Upper lobe of left lung (tissue), 4 donors: ENCODE results near the gene GCHFR.

Experiments
- EP300 ChIP-seq, 4 donors: sonication (generic); formaldehyde crosslinking; IDR thresholded peaks; one replicate each; pipeline ENCODE4 v1.5.1; 2017; ENCODE audit warnings: antibody characterized with exemption in 4 of 4, control low read depth in 2 of 4
- POLR2A ChIP-seq, 4 donors: fragments of 450-650 bp; IDR thresholded peaks; one replicate each; pipeline ENCODE4 v1.5.1; 2016 to 2017; ENCODE audit warnings: antibody characterized with exemption in 4 of 4, mild to moderate bottlenecking in 2 of 4
- POLR2AphosphoS5 ChIP-seq, 2 donors: sonication (generic); formaldehyde crosslinking; IDR thresholded peaks; one replicate each; pipeline ENCODE4 v1.5.1; 2017; ENCODE audit warnings: antibody characterized with exemption in 2 of 2
- TF ChIP-seq, protein P1 (sequence below), 6 experiments: fragments of 450-650 bp in 4 of 6; fragments of 200-600 bp in 2 of 6; sonication (generic) in 2 of 6; IDR thresholded peaks; one replicate each; pipeline ENCODE4 v1.5.1; 2016 to 2019; ENCODE audit warnings: antibody characterized with exemption in 6 of 6

DNA sequence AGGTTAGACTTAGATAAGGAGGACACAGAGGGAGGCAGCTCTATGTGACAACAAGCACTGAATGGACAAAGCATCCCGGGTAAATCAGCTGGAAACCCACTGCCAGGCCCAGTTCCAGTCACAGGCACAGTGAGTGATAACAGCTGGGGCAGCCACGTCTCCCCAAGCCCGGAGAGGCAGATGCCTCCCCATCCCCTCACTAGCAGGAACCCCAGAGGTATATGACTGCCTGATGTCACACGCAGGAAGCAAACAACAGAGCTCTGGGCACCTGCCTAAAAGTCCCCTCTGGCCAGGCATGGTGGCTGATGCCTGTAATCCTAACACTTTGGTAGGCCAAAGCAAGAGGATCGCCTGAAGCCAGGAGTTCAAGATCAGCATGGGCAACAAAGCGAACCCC, 24.1 kb downstream of the GCHFR start:
- TF ChIP-seq, protein P1, sequence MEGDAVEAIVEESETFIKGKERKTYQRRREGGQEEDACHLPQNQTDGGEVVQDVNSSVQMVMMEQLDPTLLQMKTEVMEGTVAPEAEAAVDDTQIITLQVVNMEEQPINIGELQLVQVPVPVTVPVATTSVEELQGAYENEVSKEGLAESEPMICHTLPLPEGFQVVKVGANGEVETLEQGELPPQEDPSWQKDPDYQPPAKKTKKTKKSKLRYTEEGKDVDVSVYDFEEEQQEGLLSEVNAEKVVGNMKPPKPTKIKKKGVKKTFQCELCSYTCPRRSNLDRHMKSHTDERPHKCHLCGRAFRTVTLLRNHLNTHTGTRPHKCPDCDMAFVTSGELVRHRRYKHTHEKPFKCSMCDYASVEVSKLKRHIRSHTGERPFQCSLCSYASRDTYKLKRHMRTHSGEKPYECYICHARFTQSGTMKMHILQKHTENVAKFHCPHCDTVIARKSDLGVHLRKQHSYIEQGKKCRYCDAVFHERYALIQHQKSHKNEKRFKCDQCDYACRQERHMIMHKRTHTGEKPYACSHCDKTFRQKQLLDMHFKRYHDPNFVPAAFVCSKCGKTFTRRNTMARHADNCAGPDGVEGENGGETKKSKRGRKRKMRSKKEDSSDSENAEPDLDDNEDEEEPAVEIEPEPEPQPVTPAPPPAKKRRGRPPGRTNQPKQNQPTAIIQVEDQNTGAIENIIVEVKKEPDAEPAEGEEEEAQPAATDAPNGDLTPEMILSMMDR (IDR thresholded peaks at IDR 0.05): no peak
- TF ChIP-seq POLR2AphosphoS5 (IDR thresholded peaks at IDR 0.05) (no peak), POLR2A (IDR thresholded peaks at IDR 0.05) (no peak), EP300 (IDR thresholded peaks at IDR 0.05) (no peak)
